ENCODE results near the gene CBX1.
A peak's percentile ranks its signal among the peaks of the same experiment; 100 is the strongest.

DNA sequence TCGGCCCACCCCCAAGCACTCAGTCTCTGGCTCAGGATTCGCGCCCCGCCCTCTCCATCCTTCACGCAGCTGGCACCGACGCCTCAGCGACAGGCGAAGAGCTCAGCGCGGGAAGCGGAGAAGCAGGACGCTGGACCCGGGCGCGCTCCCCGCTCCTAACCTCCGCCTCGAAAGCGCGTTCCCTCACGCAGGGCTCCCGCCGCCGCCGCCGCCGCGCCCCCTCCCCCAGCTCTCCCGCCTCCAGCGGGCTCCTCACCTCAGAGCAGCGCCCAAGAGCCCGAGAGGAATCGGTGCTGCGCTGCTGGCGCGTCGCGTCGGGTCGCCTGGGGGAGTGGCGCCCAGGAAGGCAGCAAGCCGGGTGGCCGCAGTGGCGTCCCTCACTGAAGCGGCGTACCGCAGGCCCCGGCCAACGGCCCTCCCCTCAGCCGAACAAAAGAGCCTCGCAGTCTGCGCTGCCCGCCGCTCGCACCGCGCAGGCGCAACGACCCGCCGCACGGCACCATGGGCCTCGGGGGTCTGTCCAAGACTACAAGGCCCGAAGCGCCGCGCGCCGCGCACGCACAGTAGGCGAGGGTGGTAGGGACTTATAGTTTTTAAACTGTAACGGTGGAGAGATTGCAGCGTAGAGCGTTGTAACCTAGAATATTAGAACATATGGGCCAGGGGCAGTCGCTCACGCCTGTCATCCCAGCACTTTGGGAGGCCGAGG, at the start of gene CBX1:
- TF ChIP-seq, protein P1, sequence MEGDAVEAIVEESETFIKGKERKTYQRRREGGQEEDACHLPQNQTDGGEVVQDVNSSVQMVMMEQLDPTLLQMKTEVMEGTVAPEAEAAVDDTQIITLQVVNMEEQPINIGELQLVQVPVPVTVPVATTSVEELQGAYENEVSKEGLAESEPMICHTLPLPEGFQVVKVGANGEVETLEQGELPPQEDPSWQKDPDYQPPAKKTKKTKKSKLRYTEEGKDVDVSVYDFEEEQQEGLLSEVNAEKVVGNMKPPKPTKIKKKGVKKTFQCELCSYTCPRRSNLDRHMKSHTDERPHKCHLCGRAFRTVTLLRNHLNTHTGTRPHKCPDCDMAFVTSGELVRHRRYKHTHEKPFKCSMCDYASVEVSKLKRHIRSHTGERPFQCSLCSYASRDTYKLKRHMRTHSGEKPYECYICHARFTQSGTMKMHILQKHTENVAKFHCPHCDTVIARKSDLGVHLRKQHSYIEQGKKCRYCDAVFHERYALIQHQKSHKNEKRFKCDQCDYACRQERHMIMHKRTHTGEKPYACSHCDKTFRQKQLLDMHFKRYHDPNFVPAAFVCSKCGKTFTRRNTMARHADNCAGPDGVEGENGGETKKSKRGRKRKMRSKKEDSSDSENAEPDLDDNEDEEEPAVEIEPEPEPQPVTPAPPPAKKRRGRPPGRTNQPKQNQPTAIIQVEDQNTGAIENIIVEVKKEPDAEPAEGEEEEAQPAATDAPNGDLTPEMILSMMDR (IDR thresholded peaks at IDR 0.05): no peak
- peak; percentile 94 to 96 for TF ChIP-seq POLR2AphosphoS5 (IDR thresholded peaks at IDR 0.05; ENCODE audit: insufficient read depth in 1 of 2, low read depth in 1 of 2)
- peak in 1 of 2 donors; percentile 77 for TF ChIP-seq POLR2A (IDR thresholded peaks at IDR 0.05)

All from vagina (tissue), 2 donors.